Prostate gland (tissue), 2 donors: ENCODE measurements around the gene METTL26.

Experiments
- CTCF ChIP-seq, 4 experiments: fragments of 200-600 bp in 2 of 4; fragments of 450-650 bp in 2 of 4; sonication (generic) in 2 of 4; IDR thresholded peaks; 1 replicate in 3 of 4; 2 replicates in 1 of 4; pipeline ENCODE4 v1.5.1; 2016 to 2019; ENCODE audit warnings: antibody characterized with exemption in 4 of 4, mild to moderate bottlenecking in 2 of 4, moderate library complexity in 2 of 4
- POLR2A ChIP-seq: fragments of 450-650 bp; IDR thresholded peaks from one replicate; pipeline ENCODE4 v1.6.1; 2016; ENCODE audit warnings: antibody characterized with exemption, mild to moderate bottlenecking
- POLR2AphosphoS5 ChIP-seq: sonication (generic); formaldehyde crosslinking; IDR thresholded peaks from one replicate; pipeline ENCODE4 v1.6.1; 2017; ENCODE audit warnings: antibody characterized with exemption

- no peak for TF ChIP-seq POLR2A
- no peak for TF ChIP-seq CTCF (IDR thresholded peaks at IDR 0.05)
- TF ChIP-seq POLR2AphosphoS5: no peak
These were observed 34.6 kb upstream of the METTL26 start for GRCh38 chr16:670485-671352.
